ENCODE results near the gene SLCO3A1.

- TF ChIP-seq, protein P1, sequence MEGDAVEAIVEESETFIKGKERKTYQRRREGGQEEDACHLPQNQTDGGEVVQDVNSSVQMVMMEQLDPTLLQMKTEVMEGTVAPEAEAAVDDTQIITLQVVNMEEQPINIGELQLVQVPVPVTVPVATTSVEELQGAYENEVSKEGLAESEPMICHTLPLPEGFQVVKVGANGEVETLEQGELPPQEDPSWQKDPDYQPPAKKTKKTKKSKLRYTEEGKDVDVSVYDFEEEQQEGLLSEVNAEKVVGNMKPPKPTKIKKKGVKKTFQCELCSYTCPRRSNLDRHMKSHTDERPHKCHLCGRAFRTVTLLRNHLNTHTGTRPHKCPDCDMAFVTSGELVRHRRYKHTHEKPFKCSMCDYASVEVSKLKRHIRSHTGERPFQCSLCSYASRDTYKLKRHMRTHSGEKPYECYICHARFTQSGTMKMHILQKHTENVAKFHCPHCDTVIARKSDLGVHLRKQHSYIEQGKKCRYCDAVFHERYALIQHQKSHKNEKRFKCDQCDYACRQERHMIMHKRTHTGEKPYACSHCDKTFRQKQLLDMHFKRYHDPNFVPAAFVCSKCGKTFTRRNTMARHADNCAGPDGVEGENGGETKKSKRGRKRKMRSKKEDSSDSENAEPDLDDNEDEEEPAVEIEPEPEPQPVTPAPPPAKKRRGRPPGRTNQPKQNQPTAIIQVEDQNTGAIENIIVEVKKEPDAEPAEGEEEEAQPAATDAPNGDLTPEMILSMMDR (IDR thresholded peaks at IDR 0.05), result no peak
- no peak for TF ChIP-seq POLR2A (IDR thresholded peaks at IDR 0.05)
Measured at GRCh38 chr15:91886878-91887277, 33.4 kb downstream of the SLCO3A1 start.
